HEK293 (cell line): ENCODE measurements around the gene VEZF1.
A peak's percentile ranks its signal among the peaks of the same experiment; 100 is the strongest.

Source experiments
- CTCF ChIA-PET: fragments of 350-600 bp; formaldehyde crosslinking; extraction: SDS; loops from one replicate; lab custom pipeline; 2021; ENCODE audit warnings: antibody characterized with exemption; lab: Yijun Ruan, JAX
- POLR2A ChIA-PET: fragments of 300-600 bp; formaldehyde crosslinking; extraction: SDS; loops from one replicate; lab custom pipeline; 2020; ENCODE audit warnings: antibody characterized with exemption, inconsistent platforms; lab: Yijun Ruan, JAX
- H3K27ac ChIP-seq: fragments of 200-500 bp; sonication (Bioruptor generic); 2 replicates; pipeline ENCODE4 v1.5.1; 2014; ENCODE audit warnings: low read depth, low read length, control low read depth, inconsistent platforms; ENCODE audit errors: extremely low read depth
- H3K36me3 ChIP-seq, 2 experiments: fragments of 200-500 bp in 1 of 2; sonication (Bioruptor generic) in 1 of 2; 1 replicate in 1 of 2; 2 replicates in 1 of 2; pipeline ENCODE4 v1.5.1; 2014 to 2017; ENCODE audit warnings: inconsistent platforms in 2 of 2, low read length in 2 of 2; ENCODE audit not compliant: control insufficient read depth in 2 of 2, insufficient read depth in 1 of 2
- H3K4me1 ChIP-seq: fragments of 200-500 bp; sonication (Bioruptor generic); 2 replicates; pipeline ENCODE4 v1.5.1; 2014; ENCODE audit warnings: mild to moderate bottlenecking, low read length, inconsistent platforms; ENCODE audit not compliant: control insufficient read depth, insufficient read depth
- H3K4me3 ChIP-seq: 2 replicates; pipeline ENCODE4 v1.5.1; 2011; ENCODE audit warnings: low read depth, mild to moderate bottlenecking, control low read depth, low read length, moderate library complexity
- H3K9me3 ChIP-seq: fragments of 200-500 bp; sonication (Bioruptor generic); 2 replicates; pipeline ENCODE4 v1.5.1; 2014; ENCODE audit warnings: low read depth, low read length, inconsistent platforms; ENCODE audit not compliant: control insufficient read depth, insufficient read depth
- EGR2 ChIP-seq: fragments of 450-650 bp; formaldehyde crosslinking; IDR thresholded peaks from 2 replicates; pipeline ENCODE4 v1.5.1; 2016; ENCODE audit warnings: low read depth, missing biosample characterization, missing genetic modification characterization
- SCRT1 ChIP-seq: fragments of 450-650 bp; formaldehyde crosslinking; IDR thresholded peaks from 2 replicates; pipeline ENCODE4 v1.5.1; 2016; ENCODE audit warnings: missing biosample characterization, missing genetic modification characterization, borderline replicate concordance
- ZBTB17 ChIP-seq: fragments of 450-650 bp; formaldehyde crosslinking; IDR thresholded peaks from 2 replicates; pipeline ENCODE4 v1.5.1; 2016; ENCODE audit warnings: missing biosample characterization, missing genetic modification characterization
- ZNF114 ChIP-seq: fragments of 450-650 bp; formaldehyde crosslinking; IDR thresholded peaks from 2 replicates; pipeline ENCODE4 v1.5.0; 2017; ENCODE audit warnings: missing biosample characterization, missing genetic modification characterization
- ZNF19 ChIP-seq: fragments of 450-650 bp; formaldehyde crosslinking; IDR thresholded peaks from 2 replicates; pipeline ENCODE4; 2016; ENCODE audit warnings: missing biosample characterization, missing genetic modification characterization, low read depth
- ZNF239 ChIP-seq: fragments of 450-650 bp; formaldehyde crosslinking; IDR thresholded peaks from 2 replicates; pipeline ENCODE4 v1.5.1; 2016; ENCODE audit warnings: missing biosample characterization, missing genetic modification characterization
- ZNF248 ChIP-seq: fragments of 450-650 bp; formaldehyde crosslinking; IDR thresholded peaks from 2 replicates; pipeline ENCODE4 v1.5.1; 2017; ENCODE audit warnings: missing biosample characterization, missing genetic modification characterization
- ZNF266 ChIP-seq: fragments of 450-650 bp; formaldehyde crosslinking; IDR thresholded peaks from 2 replicates; pipeline ENCODE4 v1.5.1; 2016; ENCODE audit warnings: missing biosample characterization, missing genetic modification characterization, low read depth
- ZNF274 ChIP-seq, 2 experiments: fragments of 200-500 bp in 1 of 2; fragments of 450-650 bp in 1 of 2; sonication (Bioruptor generic) in 1 of 2; formaldehyde crosslinking in 1 of 2; IDR thresholded peaks; 2 replicates each; pipeline versions ENCODE4 v1.5.1 to v1.6.1; 2014 to 2016; ENCODE audit warnings: borderline replicate concordance in 1 of 2, inconsistent platforms in 1 of 2, low read length in 1 of 2, missing biosample characterization in 1 of 2, missing genetic modification characterization in 1 of 2
- ZNF292 ChIP-seq: fragments of 450-650 bp; formaldehyde crosslinking; IDR thresholded peaks from 2 replicates; pipeline ENCODE4 v1.5.1; 2016; ENCODE audit warnings: low read depth, missing biosample characterization, missing genetic modification characterization, borderline replicate concordance
- ZNF366 ChIP-seq: fragments of 450-650 bp; formaldehyde crosslinking; conservative IDR thresholded peaks from 2 replicates; pipeline ENCODE4 v1.5.1; 2016; ENCODE audit warnings: missing biosample characterization, missing genetic modification characterization
- ZNF391 ChIP-seq: fragments of 450-650 bp; formaldehyde crosslinking; IDR thresholded peaks from 2 replicates; pipeline ENCODE4 v1.5.1; 2016; ENCODE audit warnings: low read depth, missing biosample characterization, missing genetic modification characterization, borderline replicate concordance
- ZNF404 ChIP-seq: fragments of 450-650 bp; formaldehyde crosslinking; IDR thresholded peaks from 2 replicates; pipeline ENCODE4 v1.5.1; 2017; ENCODE audit warnings: missing biosample characterization, missing genetic modification characterization
- ZNF555 ChIP-seq: fragments of 450-650 bp; formaldehyde crosslinking; conservative IDR thresholded peaks from 2 replicates; pipeline ENCODE4 v1.5.1; 2017; ENCODE audit warnings: missing biosample characterization, mild to moderate bottlenecking, missing genetic modification characterization, inconsistent platforms
- ZNF677 ChIP-seq: fragments of 450-650 bp; IDR thresholded peaks from 2 replicates; pipeline ENCODE4 v1.5.0; 2018; ENCODE audit warnings: missing biosample characterization, mild to moderate bottlenecking, missing genetic modification characterization, moderate library complexity
- ZSCAN30 ChIP-seq: fragments of 450-650 bp; IDR thresholded peaks from 2 replicates; pipeline ENCODE4 v1.5.1; 2018; ENCODE audit warnings: missing biosample characterization, mild to moderate bottlenecking, missing genetic modification characterization, moderate library complexity
- TF ChIP-seq, protein P1 (sequence below): fragments of 450-650 bp; formaldehyde crosslinking; IDR thresholded peaks from 2 replicates; pipeline ENCODE4 v1.5.1; 2016; ENCODE audit warnings: missing biosample characterization, missing genetic modification characterization
- TF ChIP-seq, protein P2 (sequence below): fragments of 450-650 bp; formaldehyde crosslinking; IDR thresholded peaks from 2 replicates; pipeline ENCODE4 v1.5.1; 2016; ENCODE audit warnings: missing biosample characterization, missing genetic modification characterization
- TF ChIP-seq, protein P3 (sequence below): fragments of 450-650 bp; formaldehyde crosslinking; IDR thresholded peaks from 2 replicates; pipeline ENCODE4 v1.5.1; 2016; ENCODE audit warnings: missing biosample characterization, missing genetic modification characterization

VEZF1 gene

DNA sequence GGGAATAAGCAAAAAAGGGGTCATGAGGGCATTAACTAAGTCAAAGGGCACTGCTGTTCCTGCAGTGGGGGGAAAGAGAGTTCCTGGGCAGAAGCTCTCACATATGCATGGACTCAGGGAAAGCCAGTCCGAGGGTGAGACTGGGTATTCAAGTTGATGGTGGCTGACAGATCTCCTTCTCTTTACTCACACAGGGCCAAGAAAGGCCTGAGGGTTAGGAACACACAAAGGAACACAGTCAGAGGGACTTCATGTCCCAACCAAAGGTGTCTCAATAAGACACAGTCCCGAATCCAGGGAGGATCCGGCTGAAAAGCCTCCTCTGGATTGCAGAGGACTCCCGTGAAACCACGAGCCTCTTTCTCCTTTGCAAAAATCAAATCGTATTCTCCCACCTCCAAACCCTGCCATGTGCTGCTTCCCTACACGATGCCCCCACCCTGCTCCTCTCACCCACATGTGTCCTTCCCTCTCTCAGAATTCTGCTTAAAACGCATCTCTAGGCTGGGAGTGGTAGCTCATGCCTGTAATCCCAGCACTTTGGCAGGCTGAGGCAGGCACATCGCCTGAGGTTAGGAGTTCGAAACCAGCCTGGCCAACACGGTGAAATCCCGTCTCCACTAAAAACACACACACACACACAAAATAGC, 56.4 kb downstream of the VEZF1 start (continued):
- TF ChIP-seq, protein P1, sequence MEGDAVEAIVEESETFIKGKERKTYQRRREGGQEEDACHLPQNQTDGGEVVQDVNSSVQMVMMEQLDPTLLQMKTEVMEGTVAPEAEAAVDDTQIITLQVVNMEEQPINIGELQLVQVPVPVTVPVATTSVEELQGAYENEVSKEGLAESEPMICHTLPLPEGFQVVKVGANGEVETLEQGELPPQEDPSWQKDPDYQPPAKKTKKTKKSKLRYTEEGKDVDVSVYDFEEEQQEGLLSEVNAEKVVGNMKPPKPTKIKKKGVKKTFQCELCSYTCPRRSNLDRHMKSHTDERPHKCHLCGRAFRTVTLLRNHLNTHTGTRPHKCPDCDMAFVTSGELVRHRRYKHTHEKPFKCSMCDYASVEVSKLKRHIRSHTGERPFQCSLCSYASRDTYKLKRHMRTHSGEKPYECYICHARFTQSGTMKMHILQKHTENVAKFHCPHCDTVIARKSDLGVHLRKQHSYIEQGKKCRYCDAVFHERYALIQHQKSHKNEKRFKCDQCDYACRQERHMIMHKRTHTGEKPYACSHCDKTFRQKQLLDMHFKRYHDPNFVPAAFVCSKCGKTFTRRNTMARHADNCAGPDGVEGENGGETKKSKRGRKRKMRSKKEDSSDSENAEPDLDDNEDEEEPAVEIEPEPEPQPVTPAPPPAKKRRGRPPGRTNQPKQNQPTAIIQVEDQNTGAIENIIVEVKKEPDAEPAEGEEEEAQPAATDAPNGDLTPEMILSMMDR (tag by site-specific recombination) = no peak
- TF ChIP-seq, protein P2, sequence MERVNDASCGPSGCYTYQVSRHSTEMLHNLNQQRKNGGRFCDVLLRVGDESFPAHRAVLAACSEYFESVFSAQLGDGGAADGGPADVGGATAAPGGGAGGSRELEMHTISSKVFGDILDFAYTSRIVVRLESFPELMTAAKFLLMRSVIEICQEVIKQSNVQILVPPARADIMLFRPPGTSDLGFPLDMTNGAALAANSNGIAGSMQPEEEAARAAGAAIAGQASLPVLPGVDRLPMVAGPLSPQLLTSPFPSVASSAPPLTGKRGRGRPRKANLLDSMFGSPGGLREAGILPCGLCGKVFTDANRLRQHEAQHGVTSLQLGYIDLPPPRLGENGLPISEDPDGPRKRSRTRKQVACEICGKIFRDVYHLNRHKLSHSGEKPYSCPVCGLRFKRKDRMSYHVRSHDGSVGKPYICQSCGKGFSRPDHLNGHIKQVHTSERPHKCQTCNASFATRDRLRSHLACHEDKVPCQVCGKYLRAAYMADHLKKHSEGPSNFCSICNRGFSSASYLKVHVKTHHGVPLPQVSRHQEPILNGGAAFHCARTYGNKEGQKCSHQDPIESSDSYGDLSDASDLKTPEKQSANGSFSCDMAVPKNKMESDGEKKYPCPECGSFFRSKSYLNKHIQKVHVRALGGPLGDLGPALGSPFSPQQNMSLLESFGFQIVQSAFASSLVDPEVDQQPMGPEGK (tag by site-specific recombination) = no peak
- TF ChIP-seq ZNF292 (tag by site-specific recombination) (no peak), ZNF19 (tag by site-specific recombination) (no peak), ZNF366 (tag by site-specific recombination) (no peak)

DNA sequence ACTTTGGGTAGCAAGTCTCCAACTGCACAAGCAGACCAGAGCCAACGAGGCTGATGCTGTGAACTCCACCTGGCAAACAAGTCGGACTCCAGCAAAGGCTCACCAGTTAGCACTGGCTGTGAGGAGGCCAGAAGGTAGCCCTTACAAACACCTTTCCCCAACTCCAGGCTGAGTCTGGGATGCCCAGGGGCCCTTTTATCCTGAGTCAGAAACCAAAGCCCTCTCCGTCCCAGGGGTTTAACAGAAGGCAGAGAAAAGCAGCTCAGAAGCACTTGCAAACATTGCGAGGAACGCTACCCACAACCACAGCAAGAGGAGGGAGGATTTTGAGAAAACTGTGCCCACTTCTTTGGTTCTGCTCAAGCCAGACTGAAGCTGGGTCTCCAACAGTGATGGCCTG, 57.8 kb downstream of the VEZF1 start:
- Histone ChIP-seq H3K4me1 (peaks cover 24% of the 10 kb centered on the region), H3K36me3 (no peaks in the 10 kb centered on the region), H3K27ac (no peak overlapping the region), H3K4me3 (no peak overlapping the region), H3K9me3 (no peaks in the 10 kb centered on the region)
- POLR2A ChIA-PET = interaction anchor here (1.2 kb wide), 2 partner anchors 22 to 80 kb away, joined by 3 to 4 read pairs; partner anchors contain the start of gene MRPS23
- TF ChIP-seq ZNF248 (tag by site-specific recombination) = no peak
- 0 out of 2 replicates have a peak, but pooled peaks have one; percentile 31 for TF ChIP-seq ZBTB17
- no peak for TF ChIP-seq ZNF404 (tag by site-specific recombination)
- no peak for TF ChIP-seq ZNF114 (tag by site-specific recombination)
- no peak for TF ChIP-seq SCRT1 (tag by site-specific recombination)
- TF ChIP-seq, protein P3, sequence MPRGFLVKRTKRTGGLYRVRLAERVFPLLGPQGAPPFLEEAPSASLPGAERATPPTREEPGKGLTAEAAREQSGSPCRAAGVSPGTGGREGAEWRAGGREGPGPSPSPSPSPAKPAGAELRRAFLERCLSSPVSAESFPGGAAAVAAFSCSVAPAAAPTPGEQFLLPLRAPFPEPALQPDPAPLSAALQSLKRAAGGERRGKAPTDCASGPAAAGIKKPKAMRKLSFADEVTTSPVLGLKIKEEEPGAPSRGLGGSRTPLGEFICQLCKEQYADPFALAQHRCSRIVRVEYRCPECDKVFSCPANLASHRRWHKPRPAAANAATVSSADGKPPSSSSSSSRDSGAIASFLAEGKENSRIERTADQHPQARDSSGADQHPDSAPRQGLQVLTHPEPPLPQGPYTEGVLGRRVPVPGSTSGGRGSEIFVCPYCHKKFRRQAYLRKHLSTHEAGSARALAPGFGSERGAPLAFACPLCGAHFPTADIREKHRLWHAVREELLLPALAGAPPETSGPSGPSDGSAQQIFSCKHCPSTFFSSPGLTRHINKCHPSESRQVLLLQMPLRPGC (tag by site-specific recombination) = no peak
- TF ChIP-seq ZNF677 (tag by site-specific recombination) = no peak
- CTCF ChIA-PET = interaction anchor here (0.6 to 0.9 kb wide), 3 partner anchors 17 to 22 kb away, joined by 3 to 4 read pairs (median 3); no protein-coding TSS in a partner anchor

DNA sequence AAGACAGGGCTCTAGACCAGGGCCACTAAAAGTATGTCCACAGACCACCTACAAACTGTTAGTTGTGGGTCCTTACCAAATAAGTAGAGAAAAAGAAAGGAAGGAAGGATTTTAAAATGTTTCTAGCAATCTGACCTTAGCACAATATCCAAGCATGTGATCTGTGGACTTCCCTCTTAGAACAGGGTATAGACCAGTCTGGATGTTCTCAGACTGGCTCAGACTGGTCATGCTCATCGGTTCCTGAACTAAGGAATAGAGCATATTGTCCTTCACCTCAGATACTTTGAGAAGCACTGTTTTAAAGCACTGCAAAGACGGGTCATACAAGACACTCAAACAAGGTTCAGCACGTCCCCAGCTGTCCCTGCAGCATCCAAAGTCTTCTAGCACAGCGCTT, 58.7 kb downstream of the VEZF1 start:
- TF ChIP-seq EGR2 (tag by site-specific recombination) = no peak
- no peak for TF ChIP-seq ZNF274 (IDR thresholded peaks at IDR 0.05; ENCODE audit: low read length)
- no peak for TF ChIP-seq ZNF274 (tag by site-specific recombination; IDR thresholded peaks at IDR 0.05; ENCODE audit: borderline replicate concordance)
- no peak for TF ChIP-seq ZNF391
- TF ChIP-seq ZNF266 = no peak
- TF ChIP-seq ZNF555 (tag by site-specific recombination) = no peak
- TF ChIP-seq ZNF239 = no peak
- no peak for TF ChIP-seq ZSCAN30 (tag by site-specific recombination)
- peaks cover 31% of the 10 kb centered on the region for H3K4me1 ChIP-seq
- ChIA-PET POLR2A (no interaction called here), CTCF (interaction anchor here (0.7 kb wide), 1 partner anchor 18 kb away, joined by 3 read pairs; no protein-coding TSS in a partner anchor)
- H3K36me3 ChIP-seq = no peaks in the 10 kb centered on the region
- no peak overlapping the region for H3K4me3 ChIP-seq
- no peak overlapping the region for H3K27ac ChIP-seq
- no peaks in the 10 kb centered on the region for H3K9me3 ChIP-seq
